Trophoblast cell (in vitro differentiated cells and primary cell): Measurements from ENCODE around the gene FGR.
"Not testable (repeated sequence)": the region's sequence is repeated elsewhere in the genome, so short reads cannot be mapped to it uniquely, and the experiment has no call there.

Source experiments
- DNase-seq, 2 donors: peaks; one replicate each; pipeline ENCODE4 v3.0.0-alpha.2; 2016
- H2AFZ ChIP-seq: 2 replicates; pipeline ENCODE4 v1.6.1; 2013; ENCODE audit warnings: low read length, moderate library complexity, mild to moderate bottlenecking; ENCODE audit not compliant: insufficient read depth, poor library complexity
- H2AK5ac ChIP-seq: 2 replicates; pipeline ENCODE4 v1.6.1; 2013; ENCODE audit warnings: mild to moderate bottlenecking, low read length
- H2BK120ac ChIP-seq: 2 replicates; pipeline ENCODE4 v1.6.1; 2013; ENCODE audit warnings: low read length, mild to moderate bottlenecking, moderate library complexity; ENCODE audit not compliant: insufficient read depth, poor library complexity
- H2BK12ac ChIP-seq: 2 replicates; pipeline ENCODE4 v1.6.1; 2013; ENCODE audit warnings: mild to moderate bottlenecking, low read length, moderate library complexity
- H2BK5ac ChIP-seq: 2 replicates; pipeline ENCODE4 v1.6.1; 2013; ENCODE audit warnings: low read length, low read depth, moderate library complexity, mild to moderate bottlenecking; ENCODE audit not compliant: poor library complexity
- H3K14ac ChIP-seq: 2 replicates; pipeline ENCODE4 v1.6.1; 2013; ENCODE audit warnings: mild to moderate bottlenecking, low read length
- H3K18ac ChIP-seq: 2 replicates; pipeline ENCODE4 v1.6.1; 2013; ENCODE audit warnings: mild to moderate bottlenecking, low read length
- H3K23ac ChIP-seq: 2 replicates; pipeline ENCODE4 v1.6.1; 2013; ENCODE audit warnings: low read length
- H3K27ac ChIP-seq: 2 replicates; pipeline ENCODE4 v1.5.1; 2013; ENCODE audit warnings: low read depth, mild to moderate bottlenecking, inconsistent platforms, low read length, moderate library complexity
- H3K27me3 ChIP-seq: 2 replicates; pipeline ENCODE4 v1.6.1; 2013; ENCODE audit warnings: inconsistent platforms, mild to moderate bottlenecking, low read length, moderate library complexity; ENCODE audit not compliant: insufficient read depth
- H3K36me3 ChIP-seq, 2 experiments: 1 replicate in 1 of 2; 2 replicates in 1 of 2; pipeline ENCODE4 v1.6.1; 2013; ENCODE audit warnings: low read length in 2 of 2, mild to moderate bottlenecking in 2 of 2, moderate library complexity in 1 of 2; ENCODE audit not compliant: insufficient read depth in 2 of 2, control insufficient read depth in 1 of 2
- H3K4ac ChIP-seq: 2 replicates; pipeline ENCODE4 v1.6.1; 2013; ENCODE audit warnings: low read depth, mild to moderate bottlenecking, low read length, moderate library complexity
- H3K4me1 ChIP-seq, 2 experiments: 1 replicate in 1 of 2; 2 replicates in 1 of 2; pipeline ENCODE4 v1.6.1; 2013; ENCODE audit warnings: low read length in 2 of 2, mild to moderate bottlenecking in 2 of 2, moderate library complexity in 1 of 2; ENCODE audit not compliant: insufficient read depth in 2 of 2, control insufficient read depth in 1 of 2
- H3K4me2 ChIP-seq: 2 replicates; pipeline ENCODE4 v1.6.1; 2013; ENCODE audit warnings: inconsistent platforms, mild to moderate bottlenecking, low read length, moderate library complexity
- H3K4me3 ChIP-seq: 2 replicates; pipeline ENCODE4 v1.5.1; 2013; ENCODE audit warnings: mild to moderate bottlenecking, low read depth, low read length, inconsistent platforms
- H3K79me1 ChIP-seq: one replicate; pipeline ENCODE4 v1.6.1; 2013; ENCODE audit warnings: low read length
- H3K79me2 ChIP-seq: 2 replicates; pipeline ENCODE4 v1.6.1; 2013; ENCODE audit warnings: low read length, mild to moderate bottlenecking; ENCODE audit not compliant: control insufficient read depth, insufficient read depth, poor library complexity
- H3K9ac ChIP-seq: 2 replicates; pipeline ENCODE4 v1.6.1; 2013; ENCODE audit warnings: mild to moderate bottlenecking, low read length
- H3K9me3 ChIP-seq: 2 replicates; pipeline ENCODE4 v1.6.1; 2013; ENCODE audit warnings: low read depth, mild to moderate bottlenecking, control low read depth, inconsistent platforms, low read length; ENCODE audit not compliant: insufficient read depth
- H4K12ac ChIP-seq: 2 replicates; pipeline ENCODE4 v1.6.1; 2013; ENCODE audit warnings: low read depth, mild to moderate bottlenecking, low read length, moderate library complexity
- H4K8ac ChIP-seq: 2 replicates; pipeline ENCODE4 v1.6.1; 2013; ENCODE audit warnings: low read depth, mild to moderate bottlenecking, low read length, moderate library complexity
- H4K91ac ChIP-seq: one replicate; pipeline ENCODE4 v1.6.1; 2013; ENCODE audit warnings: low read depth, mild to moderate bottlenecking, low read length, moderate library complexity
- WGBS: extraction: QIAGEN DNeasy Blood & Tissue Kit; methylation state at CpG from one replicate; pipeline ENCODE4 v1.1.7; 2013; ENCODE audit warnings: missing lambda C conversion rate; ENCODE audit not compliant: insufficient read length, insufficient coverage; ENCODE audit errors: extremely low coverage; 5-methylcytosine and 5-hydroxymethylcytosine counted together

The FGR gene

GRCh38 chr1:27644369-27645070, 9.5 kb upstream of the FGR start:
- no peak overlapping the region for H3K4ac ChIP-seq
- H2BK5ac ChIP-seq, result no peak overlapping the region
- no peak for DNase-seq
- H3K23ac ChIP-seq, result no peak overlapping the region
- no peak overlapping the region for H2BK12ac ChIP-seq
- H2BK120ac ChIP-seq, result no peak overlapping the region
- no peak overlapping the region for H3K4me2 ChIP-seq
- H3K14ac ChIP-seq, result no peak overlapping the region
- no peak overlapping the region for H3K9ac ChIP-seq
- H3K36me3 ChIP-seq, result no peaks in the 10 kb centered on the region
- no peaks in the 10 kb centered on the region for H3K27me3 ChIP-seq
- WGBS, result no CpG with 5 or more reads among the region's 5 CpGs
- no peak overlapping the region for H3K18ac ChIP-seq
- no peak overlapping the region for H4K91ac ChIP-seq
- H3K9me3 ChIP-seq, result no peaks in the 10 kb centered on the region
- no peak overlapping the region for H3K4me3 ChIP-seq
- no peak overlapping the region for H4K12ac ChIP-seq
- no peak overlapping the region for H4K8ac ChIP-seq
- H3K4me1 ChIP-seq, result no peaks in the 10 kb centered on the region
- H2AK5ac ChIP-seq, result no peak overlapping the region
- no peaks in the 10 kb centered on the region for H3K79me1 ChIP-seq
- H3K79me2 ChIP-seq, result no peaks in the 10 kb centered on the region
- H2AFZ ChIP-seq, result no peak overlapping the region
- H3K27ac ChIP-seq, result no peak overlapping the region

- Histone ChIP-seq H3K14ac (no peak overlapping the region), H3K4me1 (no peaks in the 10 kb centered on the region), H3K18ac (no peak overlapping the region), H2AFZ (no peak overlapping the region), H4K8ac (no peak overlapping the region), H4K12ac (no peak overlapping the region), H3K36me3 (no peaks in the 10 kb centered on the region), H3K79me2 (no peaks in the 10 kb centered on the region), H4K91ac (no peak overlapping the region), H3K4me2 (no peak overlapping the region), H2BK120ac (no peak overlapping the region), H3K79me1 (no peaks in the 10 kb centered on the region), H2BK12ac (no peak overlapping the region), H2BK5ac (no peak overlapping the region), H2AK5ac (no peak overlapping the region), H3K27me3 (no peaks in the 10 kb centered on the region), H3K4ac (no peak overlapping the region), H3K27ac (no peak overlapping the region), H3K9ac (no peak overlapping the region), H3K4me3 (no peak overlapping the region), H3K9me3 (no peaks in the 10 kb centered on the region), H3K23ac (no peak overlapping the region)
- no CpG with 5 or more reads among the region's 13 CpGs for WGBS
- DNase-seq, result peak; percentile 42 to 84
These were observed 8.8 kb upstream of the FGR start for GRCh38 chr1:27643600-27644368.

GRCh38 chr1:27640514-27640913, 5.5 kb upstream of the FGR start:
- not testable (repeated sequence) for H3K9ac ChIP-seq, H2AK5ac ChIP-seq, H3K18ac ChIP-seq, H2BK120ac ChIP-seq, H4K8ac ChIP-seq, H3K27ac ChIP-seq, H3K79me1 ChIP-seq, H3K4me2 ChIP-seq, H3K36me3 ChIP-seq, H2BK12ac ChIP-seq, H4K12ac ChIP-seq, H3K9me3 ChIP-seq, H4K91ac ChIP-seq, H3K27me3 ChIP-seq, H3K4me1 ChIP-seq, H2BK5ac ChIP-seq, H3K79me2 ChIP-seq, H2AFZ ChIP-seq, H3K4me3 ChIP-seq, DNase-seq, H3K4ac ChIP-seq, H3K14ac ChIP-seq, H3K23ac ChIP-seq
- no CpG with 5 or more reads among the region's 9 CpGs for WGBS

- DNase-seq, result no peak
- no peak overlapping the region for H2AK5ac ChIP-seq
- no peak overlapping the region for H2BK12ac ChIP-seq
- H3K14ac ChIP-seq, result no peak overlapping the region
- no peak overlapping the region for H4K8ac ChIP-seq
- H3K18ac ChIP-seq, result no peak overlapping the region
- H3K23ac ChIP-seq, result no peak overlapping the region
- H3K4ac ChIP-seq, result no peak overlapping the region
- no peak overlapping the region for H2BK120ac ChIP-seq
- no peak overlapping the region for H4K12ac ChIP-seq
- no peaks in the 10 kb centered on the region for H3K79me2 ChIP-seq
- WGBS, result no CpG with 5 or more reads among the region's 2 CpGs
- no peak overlapping the region for H3K9ac ChIP-seq
- peaks cover 4 to 7% of the 10 kb centered on the region in 2 experiments for H3K4me1 ChIP-seq
- H3K4me2 ChIP-seq, result no peak overlapping the region
- no peak overlapping the region for H3K27ac ChIP-seq
- H3K36me3 ChIP-seq, result no peaks in the 10 kb centered on the region
- H4K91ac ChIP-seq, result no peak overlapping the region
- no peak overlapping the region for H2BK5ac ChIP-seq
- peaks cover 4% of the 10 kb centered on the region for H3K79me1 ChIP-seq
- H3K9me3 ChIP-seq, result no peaks in the 10 kb centered on the region
- no peak overlapping the region for H2AFZ ChIP-seq
- H3K4me3 ChIP-seq, result no peak overlapping the region
- H3K27me3 ChIP-seq, result peaks cover 19% of the 10 kb centered on the region
These were observed 3.8 kb upstream of the FGR start for GRCh38 chr1:27638805-27639204.
